LoVo (cell line): Measurements from ENCODE around the gene SPDYC.
"Not testable (repeated sequence)": the region's sequence is repeated elsewhere in the genome, so short reads cannot be mapped to it uniquely, and the experiment has no call there.

Experiments
- DNase-seq: peaks from one replicate; pipeline ENCODE4 v3.0.0-alpha.2; 2016; ENCODE audit warnings: low spot score

Gene SPDYC

DNA sequence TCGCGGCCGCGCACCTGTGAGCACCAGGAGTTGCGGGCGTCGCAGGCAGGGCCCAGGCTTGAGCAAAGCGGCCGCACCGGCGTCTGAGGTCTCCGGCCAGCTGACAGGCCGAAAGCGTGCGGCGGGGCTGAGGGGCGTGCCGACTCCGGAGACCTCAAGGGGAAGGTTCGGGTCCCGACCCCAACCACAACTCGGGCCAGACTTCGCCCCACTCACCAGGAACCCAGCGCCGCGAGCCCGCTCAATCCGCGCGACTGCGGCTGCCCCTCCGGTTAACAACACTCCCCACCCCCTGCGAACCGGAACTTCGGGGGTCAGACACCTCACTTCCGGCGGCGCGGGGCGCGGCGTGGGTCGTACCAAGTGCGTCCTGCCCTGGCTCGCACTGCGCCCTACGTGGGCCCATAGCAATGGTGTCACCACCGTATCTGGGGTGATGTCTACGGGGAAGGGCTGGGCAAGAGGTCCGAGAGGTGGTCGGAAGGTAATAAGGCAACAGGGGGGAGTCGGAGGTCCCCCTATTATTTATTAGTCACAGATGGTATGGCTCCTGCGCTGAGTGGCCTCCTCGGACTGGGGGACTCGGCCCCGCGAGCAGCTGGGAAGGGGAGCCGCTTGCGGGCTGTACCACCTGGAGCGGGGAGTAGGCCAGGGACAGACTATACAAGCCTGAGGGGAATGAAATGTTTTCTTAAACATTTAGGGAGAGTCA is 35.6 kb upstream of the SPDYC start, which contains the start of gene SYVN1:
Gene SYVN1 (minus strand): TSS at position 280 of the 712 bp plus-strand sequence. CDS start 918 bp downstream, outside the sequence.
- DNase-seq: peak; percentile 90

DNA sequence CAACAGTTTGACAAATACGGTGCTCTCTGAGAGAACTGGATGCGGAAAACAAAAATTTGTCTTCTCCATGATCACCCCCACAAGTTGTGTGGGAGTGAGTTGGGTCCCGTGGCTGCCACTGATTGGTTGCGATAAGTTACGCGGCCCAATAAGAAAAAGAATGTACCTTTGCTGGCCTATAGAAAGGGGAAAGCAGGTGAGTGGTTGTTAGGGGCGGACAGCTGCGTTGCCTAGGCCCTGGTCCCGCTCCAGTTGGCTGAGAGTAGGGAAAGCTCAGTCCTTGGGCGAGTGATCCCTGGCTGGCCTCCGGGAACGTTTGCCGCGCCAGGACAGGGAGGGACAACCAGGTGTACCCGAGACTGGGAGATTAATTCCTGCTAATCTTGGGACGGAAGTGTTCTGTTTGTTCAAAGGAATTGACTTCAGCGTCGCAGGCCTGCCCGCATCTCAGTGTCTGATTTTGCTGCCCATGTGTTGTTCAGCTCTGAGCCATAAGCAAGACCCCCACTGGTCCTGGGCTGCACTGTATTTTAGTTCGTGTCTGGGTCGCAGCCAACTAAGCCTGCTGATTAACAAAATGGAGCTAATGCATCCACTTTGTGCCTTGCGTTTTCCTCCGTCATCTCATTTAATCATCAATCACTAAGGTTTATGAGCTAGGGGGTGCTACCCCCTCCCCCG is 34.9 kb upstream of the SPDYC start:
- DNase-seq: peak; percentile 97

DNA sequence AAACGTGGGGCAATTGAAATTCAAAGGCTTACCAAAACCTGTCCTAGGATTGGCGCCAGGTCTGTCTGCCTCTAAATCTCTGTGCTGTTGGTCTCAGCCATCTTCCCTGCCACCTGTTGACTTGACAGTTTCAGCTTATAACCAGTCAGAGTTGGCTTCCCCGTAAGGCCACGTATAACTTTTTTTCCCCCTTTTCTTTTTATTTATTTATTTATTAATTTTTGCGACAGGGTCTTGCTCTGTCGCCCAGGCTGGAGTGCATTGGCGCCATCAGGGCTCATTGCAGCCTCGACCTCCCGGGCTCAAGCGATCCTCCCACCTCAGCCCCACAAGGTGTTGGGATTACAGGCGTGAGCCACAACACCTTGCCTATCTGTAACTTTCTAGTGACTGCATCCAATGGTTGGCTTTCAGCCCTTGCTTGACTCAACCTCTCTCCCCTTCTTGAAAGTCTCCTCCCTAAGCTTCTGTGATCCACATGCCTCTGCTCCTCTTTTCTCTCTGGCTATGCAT is 34.3 kb upstream of the SPDYC start:
- DNase-seq: no peak

DNA sequence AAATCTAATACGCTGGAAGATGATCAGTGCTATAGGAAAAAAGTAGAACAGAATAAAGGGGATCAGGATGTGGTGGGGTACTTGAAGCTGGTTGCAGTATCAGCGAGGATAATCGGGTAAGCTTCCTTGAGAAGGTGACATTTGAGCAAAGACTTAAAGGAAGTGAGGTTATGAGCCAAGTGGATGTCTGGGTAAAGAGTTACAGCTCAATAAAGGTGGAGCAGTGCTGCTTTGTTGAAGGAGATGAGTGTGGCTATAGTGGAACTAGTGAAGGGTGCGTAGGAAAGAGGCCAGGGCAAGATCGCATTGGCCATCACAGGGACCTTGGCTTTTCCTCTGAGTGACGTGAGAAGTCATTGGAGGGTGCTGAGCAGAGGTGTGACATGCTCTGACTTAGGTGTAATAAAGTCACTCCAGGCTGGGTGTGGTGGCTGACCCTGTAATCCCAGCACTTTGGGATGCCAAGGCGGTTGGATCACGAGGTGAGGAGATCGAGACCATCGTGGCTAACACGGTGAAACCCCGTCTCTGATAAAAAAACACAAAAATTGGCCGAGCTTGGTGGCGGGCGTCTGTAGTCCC is 33.4 kb upstream of the SPDYC start:
- DNase-seq: no peak

DNA sequence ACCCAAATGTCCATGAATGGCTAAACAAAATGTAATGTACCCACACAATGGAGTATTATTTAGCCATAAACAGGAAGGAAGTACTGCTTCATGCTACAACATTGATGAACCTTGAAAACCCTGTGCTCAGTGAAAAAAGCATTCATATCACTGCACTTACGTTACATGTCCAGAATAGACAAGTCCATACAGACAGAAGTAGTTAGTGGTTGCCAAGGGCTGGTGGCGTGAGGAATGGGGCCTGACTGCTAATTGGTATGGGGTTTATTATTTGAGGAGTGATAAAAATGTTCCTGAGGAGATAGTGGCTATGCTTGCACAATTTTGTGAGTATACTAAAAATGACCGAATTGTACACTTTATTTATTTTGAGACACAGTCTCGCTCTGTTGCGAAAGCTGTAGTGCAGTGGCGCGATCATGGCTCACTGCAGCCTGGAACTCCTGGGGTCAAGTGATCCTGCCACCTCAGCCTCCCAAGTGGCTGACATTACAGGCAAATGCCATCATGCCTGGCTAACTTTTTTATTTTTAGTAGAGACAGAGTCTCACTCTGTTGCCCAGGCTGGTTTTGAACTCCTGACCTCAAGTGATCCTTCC is 28.0 kb upstream of the SPDYC start:
- DNase-seq: no peak

DNA sequence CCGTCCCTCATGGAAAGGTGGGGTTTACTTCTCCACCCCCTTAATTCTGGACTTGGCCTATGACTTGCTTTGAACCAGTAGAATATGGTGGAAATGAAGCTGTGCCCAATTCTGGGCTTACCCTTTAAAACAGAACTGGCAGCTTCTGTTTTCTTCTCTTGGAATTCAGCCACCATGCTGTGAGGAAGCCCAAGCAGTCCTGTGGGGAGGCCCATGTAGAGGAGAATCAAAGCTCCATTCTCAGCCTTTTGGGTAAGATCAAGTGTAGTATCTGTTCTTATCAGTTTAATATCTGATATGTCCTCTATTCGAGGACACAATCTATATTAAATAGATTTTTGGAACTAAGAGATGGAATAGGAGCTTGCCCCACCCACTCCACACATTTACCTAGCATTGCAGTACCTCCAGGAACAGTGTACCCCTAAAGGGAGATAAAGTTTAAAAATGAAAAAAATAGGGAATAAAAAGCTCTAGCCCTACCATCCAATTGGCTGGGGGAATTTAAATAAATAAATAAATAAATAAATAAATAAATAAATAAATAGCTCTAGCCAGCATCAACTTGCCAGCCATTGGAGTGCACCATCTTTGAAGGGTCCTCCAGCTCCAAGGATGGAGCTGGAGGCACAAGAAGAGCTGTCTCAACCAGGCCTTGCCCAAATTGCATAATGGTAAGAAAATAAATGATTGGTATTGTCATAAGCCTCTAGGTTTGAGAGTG is 22.5 kb upstream of the SPDYC start:
- DNase-seq: no peak

DNA sequence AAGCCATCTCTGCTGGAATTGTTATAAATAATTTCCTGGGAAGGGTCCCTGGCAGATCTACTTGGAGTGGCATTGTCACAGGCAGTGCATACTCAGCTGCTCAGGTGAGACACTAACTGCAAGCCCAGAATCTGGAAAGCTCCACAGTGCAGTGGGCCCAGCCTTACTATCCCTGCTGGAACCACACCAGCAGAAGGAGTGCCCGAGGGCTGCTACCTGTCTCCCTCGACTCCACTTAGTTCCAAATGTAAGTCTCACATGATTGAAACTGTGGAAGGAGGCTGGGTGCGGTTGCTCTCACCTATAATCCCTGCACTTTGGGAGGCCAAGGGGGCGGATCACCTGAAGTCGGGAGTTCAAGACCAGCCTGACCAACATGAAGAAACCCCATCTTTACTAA is 21.4 kb upstream of the SPDYC start:
- DNase-seq: no peak

DNA sequence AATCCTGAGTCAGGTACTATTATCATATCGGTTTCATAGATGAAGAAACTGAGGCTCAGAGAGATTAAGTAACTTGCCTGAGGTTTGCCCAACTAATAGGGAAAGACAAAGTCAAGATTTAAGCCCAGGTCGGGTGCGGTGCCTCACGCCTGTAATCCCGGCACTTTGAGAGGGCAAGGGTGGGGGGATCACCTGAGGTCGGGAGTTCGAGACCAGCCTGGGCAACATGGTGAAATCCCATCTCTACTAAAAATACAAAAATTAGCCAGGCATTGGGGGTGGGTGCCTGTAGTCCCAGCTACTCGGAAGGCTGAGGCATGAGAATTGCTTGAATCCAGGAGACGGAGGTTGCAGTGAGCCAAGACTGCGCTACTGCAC is 19.9 kb upstream of the SPDYC start:
- not testable (repeated sequence) for DNase-seq

DNA sequence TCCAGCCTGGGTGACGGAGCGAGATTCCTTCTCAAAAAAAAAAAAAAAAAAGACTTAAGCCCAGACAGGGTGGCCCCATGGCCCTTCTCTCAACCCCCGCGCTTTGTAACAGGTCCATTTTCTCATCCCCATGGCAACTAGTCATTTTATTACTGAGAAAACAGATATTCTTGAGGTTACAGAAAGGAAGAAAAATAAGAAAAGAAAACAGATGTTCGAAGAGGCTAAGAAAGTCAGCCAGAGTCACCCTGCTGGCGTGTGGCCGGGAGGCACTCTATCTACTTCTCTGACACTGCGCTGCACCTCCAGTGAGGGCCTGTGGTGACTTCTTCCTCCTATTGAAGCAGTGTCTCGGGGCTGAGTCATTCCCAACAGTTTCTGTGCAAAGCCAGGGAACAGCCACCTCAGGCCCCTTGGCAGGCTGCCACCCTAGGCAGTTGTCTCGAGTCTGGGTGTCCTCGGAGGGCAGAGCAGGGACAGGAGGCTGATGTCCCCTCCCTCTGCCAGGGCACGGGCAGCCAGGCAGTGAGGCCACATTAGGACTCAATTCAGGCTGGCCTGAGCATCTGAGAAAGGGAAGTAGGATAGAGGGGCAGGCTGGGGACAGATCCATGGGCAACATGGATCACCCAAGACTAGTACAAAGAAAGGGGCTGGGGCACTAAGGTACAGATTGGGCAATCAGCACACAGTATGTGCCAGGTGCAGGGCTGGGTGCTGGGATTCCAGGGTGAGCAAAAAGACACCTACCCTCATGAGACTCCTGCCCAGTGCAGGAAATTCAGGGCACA is 19.3 kb upstream of the SPDYC start:
- DNase-seq: peak; percentile 94

DNA sequence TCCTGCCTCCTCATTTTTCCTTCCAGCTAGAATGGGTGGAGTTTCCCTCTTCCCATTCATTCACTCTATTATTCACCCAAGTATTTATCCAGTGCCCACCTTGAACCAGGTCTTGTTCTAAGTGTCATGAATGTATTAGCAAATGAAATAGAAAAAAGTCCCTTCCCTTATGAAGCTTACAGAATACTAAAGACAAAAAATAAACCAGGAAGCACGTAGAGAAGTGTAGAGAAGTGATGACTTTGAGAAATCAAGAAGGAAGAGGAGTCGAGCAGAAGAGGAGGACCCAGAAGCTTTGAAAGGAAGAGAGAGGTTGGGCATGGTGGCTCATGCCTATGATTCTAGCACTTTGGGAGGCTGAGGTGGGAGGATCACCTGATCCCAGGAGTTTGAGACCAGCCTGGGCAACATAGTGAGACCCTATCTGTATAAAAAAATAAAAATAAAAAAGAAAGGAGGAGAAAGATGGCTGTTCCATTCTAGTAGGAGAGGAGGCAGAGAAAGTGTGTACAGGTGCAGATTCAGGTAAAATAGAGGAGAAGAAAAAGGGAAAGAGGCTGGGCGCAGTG is 18.6 kb upstream of the SPDYC start:
- DNase-seq: no peak

DNA sequence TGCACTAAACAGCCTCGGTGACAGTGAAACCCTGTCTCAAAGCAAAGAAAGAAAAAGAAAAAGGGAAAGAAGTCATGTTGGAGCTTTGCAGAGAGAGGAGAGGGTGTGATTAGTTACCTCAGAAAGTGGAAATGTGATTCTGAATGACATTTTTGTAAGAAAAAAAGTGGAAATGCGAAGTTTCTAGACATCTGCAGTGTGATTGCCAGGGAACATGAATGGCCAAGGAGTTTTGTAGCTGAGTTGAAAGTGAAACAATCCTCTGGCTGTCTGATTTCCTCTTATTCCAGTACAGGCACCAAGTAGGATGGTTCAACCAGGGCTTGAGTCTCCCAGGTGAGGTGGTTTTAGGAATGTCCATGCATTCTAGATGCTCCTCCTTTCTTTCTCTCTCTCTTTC is 17.9 kb upstream of the SPDYC start:
- no peak for DNase-seq

DNA sequence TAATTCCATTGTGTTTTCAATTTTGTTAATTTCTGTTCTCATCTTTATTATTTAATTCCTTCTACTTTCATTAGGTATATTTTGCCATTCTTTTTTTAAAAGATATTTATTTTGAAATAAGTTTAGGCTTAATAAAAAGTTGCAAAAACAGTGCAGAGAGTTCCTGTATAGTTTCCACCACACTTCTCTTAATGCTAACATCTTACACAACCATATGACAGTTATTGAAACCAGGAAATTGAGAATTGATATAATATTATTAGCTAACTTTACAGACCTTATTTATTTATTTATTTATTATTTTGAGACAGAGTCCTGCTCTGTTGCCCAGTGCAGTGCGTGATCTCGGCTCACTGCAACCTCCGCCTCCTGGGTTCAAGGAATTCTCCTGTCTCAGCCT is 13.8 kb upstream of the SPDYC start:
- no peak for DNase-seq

DNA sequence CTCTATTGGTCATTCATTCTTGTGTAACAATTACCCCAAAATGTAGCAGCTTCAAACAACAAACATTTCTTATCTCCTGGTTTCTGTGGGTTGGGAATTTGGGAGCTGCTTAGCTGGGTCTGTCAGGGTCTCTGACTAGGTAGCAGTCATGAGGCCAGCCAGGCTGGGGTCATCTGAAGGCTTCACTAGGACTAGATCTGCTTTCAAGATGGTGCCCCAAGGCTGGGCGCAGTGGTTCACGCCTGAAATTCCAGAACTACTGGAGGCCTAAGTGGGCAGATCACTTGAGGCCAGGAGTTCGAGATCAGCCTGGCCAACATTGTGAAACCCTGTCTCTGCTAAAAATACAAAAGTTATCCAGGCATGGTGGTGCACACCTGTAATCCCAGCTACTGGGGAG is 13.1 kb upstream of the SPDYC start:
- no peak for DNase-seq

DNA sequence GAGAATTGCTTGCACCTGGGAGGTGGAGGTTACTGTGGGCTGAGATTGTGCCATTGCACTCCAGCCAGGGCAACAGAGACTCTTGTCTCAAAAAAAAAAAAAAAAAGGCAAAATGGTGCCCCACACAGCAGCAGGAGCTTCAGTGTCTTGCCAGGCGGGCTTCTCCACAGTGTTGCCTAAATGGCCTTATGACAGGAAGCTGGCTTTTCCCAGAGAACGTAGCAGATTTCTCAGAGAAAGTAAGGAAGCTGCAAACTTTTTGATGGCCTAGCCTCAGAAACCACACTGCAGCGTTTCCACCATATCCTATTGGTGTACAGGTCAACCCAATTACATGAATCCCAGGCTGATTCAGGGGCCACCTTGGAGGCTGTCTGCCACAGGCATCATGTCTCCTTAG is 12.7 kb upstream of the SPDYC start:
- no peak for DNase-seq

DNA sequence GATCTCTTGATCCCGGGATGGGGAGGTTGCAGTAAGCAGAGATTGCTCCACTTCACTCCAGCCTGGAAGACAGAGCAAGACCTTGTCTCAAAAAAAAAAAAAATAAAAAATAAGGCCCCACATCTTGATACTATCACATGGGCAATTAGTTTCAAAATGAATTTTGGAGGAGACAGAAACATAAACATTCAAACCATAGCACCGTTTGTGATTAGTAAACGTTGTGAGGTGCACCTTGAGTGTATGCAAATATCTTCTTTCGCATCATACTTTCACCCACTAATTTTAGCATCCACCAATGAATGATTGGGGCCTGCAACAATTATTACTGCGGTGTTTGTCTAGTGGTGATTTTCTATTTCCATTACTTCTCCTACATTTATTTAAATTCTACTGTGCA is 11.0 kb upstream of the SPDYC start:
- DNase-seq: no peak

DNA sequence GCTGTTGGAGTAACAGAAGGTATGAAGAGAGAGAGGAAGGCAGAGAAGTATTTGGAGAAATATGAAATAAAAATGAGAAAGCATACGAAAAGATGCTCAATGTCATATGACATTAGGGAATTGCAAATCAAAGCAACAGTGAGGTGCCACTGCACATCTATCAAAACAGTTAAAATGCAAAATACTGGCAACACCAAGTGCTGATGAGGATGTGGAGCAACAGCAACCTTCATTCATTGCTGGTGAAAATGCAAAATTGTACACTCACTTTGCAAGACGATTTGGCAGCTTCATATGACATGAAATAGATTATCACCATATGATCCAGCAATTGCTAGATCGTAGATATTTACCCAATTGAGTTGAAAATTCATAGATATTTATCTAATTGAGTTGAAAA is 9.4 kb upstream of the SPDYC start:
- no peak for DNase-seq

DNA sequence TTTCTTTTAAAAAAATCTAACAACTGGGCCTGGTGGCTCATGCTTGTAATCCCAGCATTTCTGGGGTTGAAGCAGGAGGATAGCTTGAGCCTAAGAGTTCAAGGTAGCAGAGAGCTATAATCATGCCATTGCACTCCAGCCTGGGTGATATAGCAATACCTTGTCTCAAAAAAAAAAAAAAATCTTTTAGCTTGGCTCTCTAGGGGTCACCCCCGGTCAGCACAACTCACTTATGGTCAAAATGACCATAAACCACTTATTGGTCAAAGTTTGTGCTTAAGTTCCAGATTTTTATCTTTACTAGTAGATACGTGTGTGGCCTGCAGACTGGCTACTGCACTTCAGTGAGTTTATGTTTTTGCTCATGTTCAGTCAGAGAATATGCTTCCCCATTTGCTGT is 6.3 kb upstream of the SPDYC start:
- no peak for DNase-seq

DNA sequence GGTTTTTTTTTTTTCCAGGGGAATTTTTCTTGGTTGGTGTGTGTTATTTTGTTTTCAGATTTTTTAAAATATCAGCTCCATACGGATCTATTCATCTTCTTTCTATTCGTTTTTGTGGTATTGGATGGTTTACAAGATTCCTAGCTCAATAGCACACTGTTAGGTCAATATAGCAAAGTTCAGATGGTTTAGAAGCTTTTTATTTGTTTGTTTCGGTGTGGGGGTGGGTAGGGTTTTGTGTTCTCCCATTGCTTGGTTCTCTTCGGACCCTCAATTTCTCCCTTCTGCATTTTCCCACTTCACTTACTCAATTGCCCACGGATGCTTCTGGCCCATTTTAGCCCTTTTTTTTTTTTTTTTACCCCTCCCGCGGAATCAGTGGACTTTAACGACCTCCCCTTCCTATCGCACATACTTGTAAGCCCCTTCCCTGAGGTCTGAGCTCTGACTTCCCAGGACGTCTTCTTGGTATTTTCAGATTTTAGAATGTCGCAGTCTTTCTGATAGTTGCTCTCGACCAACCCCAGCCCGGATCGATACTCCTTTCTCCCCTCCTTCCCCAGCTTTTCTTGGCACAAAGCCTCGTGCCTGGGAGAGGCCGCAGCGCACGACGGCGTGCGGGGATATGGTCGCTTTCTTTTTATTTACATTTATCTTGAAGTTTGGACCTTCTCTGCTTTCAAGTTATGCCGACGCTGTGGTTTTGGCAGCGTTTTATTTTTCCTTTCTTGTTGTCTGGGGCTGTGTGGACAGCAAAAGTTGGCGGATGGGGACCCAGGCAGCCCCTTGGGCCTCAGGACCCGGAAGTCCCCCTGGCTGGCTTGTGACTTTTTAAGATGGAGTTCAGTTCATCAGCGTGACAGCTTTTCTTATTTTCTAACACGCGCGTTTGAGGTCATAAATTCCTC is 4.4 kb upstream of the SPDYC start:
- DNase-seq: no peak

DNA sequence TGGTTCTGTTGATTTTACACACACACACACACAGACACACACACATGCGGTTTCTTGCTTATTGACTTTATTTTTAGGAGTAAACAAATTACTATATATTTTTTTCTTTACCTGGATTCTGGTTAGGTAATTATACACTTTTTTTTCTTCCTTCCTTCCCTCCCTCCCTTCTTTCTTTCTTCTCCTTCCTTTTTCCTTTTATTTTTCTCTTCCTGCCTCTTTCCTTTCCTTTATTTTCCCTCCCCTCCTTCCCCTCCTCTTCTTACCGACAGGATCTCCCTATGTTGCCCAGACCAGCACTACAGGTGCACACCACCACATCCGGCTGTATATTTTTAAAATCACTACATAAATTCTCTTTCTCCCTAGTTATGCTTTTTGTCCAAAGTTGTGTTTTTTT is 3.1 kb upstream of the SPDYC start:
- DNase-seq: no peak

DNA sequence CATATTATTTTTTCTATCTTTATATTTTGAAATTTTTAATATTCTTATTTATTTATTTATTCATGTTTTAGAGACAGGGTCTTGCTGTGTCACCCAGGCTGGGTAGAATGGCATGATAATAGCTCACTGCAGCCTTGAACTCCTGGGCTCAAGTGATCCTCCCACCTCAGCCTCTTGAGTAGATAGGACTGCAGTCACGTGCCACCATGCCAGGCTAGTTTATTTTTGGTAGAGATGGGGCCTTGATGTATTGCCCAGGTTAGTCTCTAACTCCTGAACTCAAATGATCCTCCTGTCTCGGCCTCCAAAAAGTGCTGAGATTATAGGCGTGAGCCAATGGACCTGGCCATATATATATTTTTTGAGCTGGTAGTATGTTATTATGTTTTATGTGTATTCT is 2.4 kb upstream of the SPDYC start:
- DNase-seq: no peak
